Loucy (cell line): ENCODE measurements around the gene ECM2.

Experiments used
- H2AFZ ChIP-seq: fragments of 200-600 bp; sonication (generic); 2 replicates; pipeline ENCODE4 v1.6.0; 2016; ENCODE audit warnings: antibody characterized with exemption, mild to moderate bottlenecking, low read length, moderate library complexity
- H3F3A ChIP-seq: fragments of 200-600 bp; 2 replicates; pipeline ENCODE4 v1.6.0; 2016; ENCODE audit warnings: antibody characterized with exemption, low read depth, mild to moderate bottlenecking
- H3K27me3 ChIP-seq: fragments of 200-600 bp; sonication (generic); 2 replicates; pipeline ENCODE4 v1.6.1; 2014; ENCODE audit warnings: low read length, mild to moderate bottlenecking; ENCODE audit not compliant: insufficient read depth, poor library complexity, severe bottlenecking
- H3K36me3 ChIP-seq: fragments of 200-600 bp; sonication (generic); 2 replicates; pipeline ENCODE4 v1.6.1; 2016; ENCODE audit warnings: low read length; ENCODE audit not compliant: insufficient read depth
- H3K4me1 ChIP-seq: fragments of 200-600 bp; sonication (generic); 2 replicates; pipeline ENCODE4 v1.5.1; 2014; ENCODE audit warnings: low read length, mild to moderate bottlenecking; ENCODE audit not compliant: insufficient read depth, poor library complexity, severe bottlenecking
- H3K4me2 ChIP-seq: fragments of 200-600 bp; sonication (generic); 2 replicates; pipeline ENCODE4 v1.6.0; 2014; ENCODE audit warnings: antibody characterized with exemption, low read length, low read depth, mild to moderate bottlenecking; ENCODE audit not compliant: poor library complexity, severe bottlenecking
- H3K4me3 ChIP-seq: fragments of 200-600 bp; sonication (generic); 2 replicates; pipeline ENCODE4 v1.5.1; 2014; ENCODE audit warnings: low read length, mild to moderate bottlenecking, mixed read lengths; ENCODE audit not compliant: poor library complexity, severe bottlenecking
- H3K79me2 ChIP-seq: fragments of 200-600 bp; sonication (generic); 2 replicates; pipeline ENCODE4 v1.6.1; 2014; ENCODE audit warnings: low read length; ENCODE audit not compliant: insufficient read depth
- H3K9ac ChIP-seq: fragments of 200-600 bp; sonication (generic); 2 replicates; pipeline ENCODE4 v1.6.0; 2014; ENCODE audit warnings: mild to moderate bottlenecking, low read depth, low read length, moderate library complexity; ENCODE audit not compliant: poor library complexity, severe bottlenecking
- H3K9me2 ChIP-seq: fragments of 200-600 bp; sonication (generic); replicated peaks from 2 replicates; pipeline ENCODE4 v1.6.1; 2016; ENCODE audit warnings: low read depth, low read length, mixed read lengths
- H3K9me3 ChIP-seq: fragments of 200-600 bp; sonication (generic); 2 replicates; pipeline ENCODE4 v1.6.1; 2014; ENCODE audit warnings: mild to moderate bottlenecking, antibody characterized with exemption, low read length, low read depth; ENCODE audit not compliant: insufficient read depth
- H4K20me1 ChIP-seq: fragments of 200-600 bp; sonication (generic); 2 replicates; pipeline ENCODE4 v1.6.0; 2014; ENCODE audit warnings: antibody characterized with exemption, low read length, mild to moderate bottlenecking; ENCODE audit not compliant: insufficient read depth, poor library complexity, severe bottlenecking
- CTCF ChIP-seq: fragments of 200-600 bp; sonication (generic); conservative IDR thresholded peaks from 2 replicates; pipeline ENCODE4 v1.5.1; 2014; ENCODE audit warnings: mild to moderate bottlenecking, antibody characterized with exemption, low read length
- EZH2phosphoT487 ChIP-seq: fragments of 200-600 bp; IDR thresholded peaks from 2 replicates; pipeline ENCODE4 v1.6.1; 2018; ENCODE audit warnings: antibody characterized with exemption, mild to moderate bottlenecking, moderate library complexity, borderline replicate concordance

ECM2 gene

DNA sequence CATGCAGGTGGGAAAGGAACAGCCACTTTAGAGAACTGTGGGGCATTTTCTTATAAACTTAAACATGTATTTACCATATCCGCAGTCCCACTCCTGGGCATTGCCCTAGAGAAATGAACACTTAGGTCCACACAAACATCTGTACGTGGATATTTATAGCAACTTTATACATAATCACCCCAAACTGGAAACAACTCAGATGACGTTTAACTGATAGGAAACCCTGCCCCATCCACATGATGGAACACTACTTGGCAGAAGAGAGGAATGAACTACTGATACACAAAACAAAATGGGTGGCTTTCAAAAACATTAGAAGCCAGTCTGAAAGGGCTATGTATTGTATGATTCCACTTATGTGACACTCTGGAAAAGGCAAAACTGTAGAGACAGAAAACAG lies 22.4 kb downstream of the ECM2 start:
- H2AFZ ChIP-seq, result no peak overlapping the region

DNA sequence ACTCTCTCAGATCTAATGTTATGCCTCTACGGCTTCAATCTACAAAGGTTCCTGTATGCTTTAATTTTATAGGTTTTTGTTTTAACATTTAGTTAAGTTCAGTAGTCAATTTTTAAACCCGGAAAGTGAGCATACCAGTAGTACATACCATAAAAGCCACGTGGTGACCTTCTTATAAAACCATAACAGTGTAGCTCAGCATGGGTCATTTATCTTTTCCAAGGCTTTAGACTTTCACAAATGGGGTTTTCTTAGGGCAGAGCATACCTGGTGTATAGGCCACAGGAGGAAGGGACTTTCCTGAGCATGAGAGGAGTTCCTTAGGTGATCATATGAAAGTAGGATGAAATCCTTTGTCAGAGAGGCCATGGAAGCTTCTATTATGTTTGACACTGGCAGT lies 23.2 kb downstream of the ECM2 start:
- Histone ChIP-seq H4K20me1 (no peaks in the 10 kb centered on the region), H3K36me3 (no peaks in the 10 kb centered on the region), H3K4me3 (no peak overlapping the region), H3K4me1 (peaks cover under 1% of the 10 kb centered on the region), H3F3A (no peaks in the 10 kb centered on the region), H3K27me3 (no peaks in the 10 kb centered on the region), H3K79me2 (no peaks in the 10 kb centered on the region), H3K9me2 (no peaks in the 10 kb centered on the region), H3K4me2 (no peak overlapping the region), H3K9ac (no peak overlapping the region), H3K9me3 (no peaks in the 10 kb centered on the region), H2AFZ (no peak overlapping the region)
- no peak for TF ChIP-seq CTCF
- TF ChIP-seq EZH2phosphoT487, result no peak

More for the DNA sequence above, 22.4 kb downstream of the ECM2 start:
- Histone ChIP-seq H3K9me3 (no peaks in the 10 kb centered on the region), H3K9me2 (no peaks in the 10 kb centered on the region), H3K36me3 (no peaks in the 10 kb centered on the region), H3K79me2 (no peaks in the 10 kb centered on the region), H4K20me1 (no peaks in the 10 kb centered on the region), H3K9ac (no peak overlapping the region), H3K4me2 (no peak overlapping the region), H3K4me3 (no peak overlapping the region), H3K27me3 (no peaks in the 10 kb centered on the region), H3K4me1 (no peaks in the 10 kb centered on the region), H3F3A (no peaks in the 10 kb centered on the region)
- TF ChIP-seq CTCF (no peak), EZH2phosphoT487 (no peak)

DNA sequence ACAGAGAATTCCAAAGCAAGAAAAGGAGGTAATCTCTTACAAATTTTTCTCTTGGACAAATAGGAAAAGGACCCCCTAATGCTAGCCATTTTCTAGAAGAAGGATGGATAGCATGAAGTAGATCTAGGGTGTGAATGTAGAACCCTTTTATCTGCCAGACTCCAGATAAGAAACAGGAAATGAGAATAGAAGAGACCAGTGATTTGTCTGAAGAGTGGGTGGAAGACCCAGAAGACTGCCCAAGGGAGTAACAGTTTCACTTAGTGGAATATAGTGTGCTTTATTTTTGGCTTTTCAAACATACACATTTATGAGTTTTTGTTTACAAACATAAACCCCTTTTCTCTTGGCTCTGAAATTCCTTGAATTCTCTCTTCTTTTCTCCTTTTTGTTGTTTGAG lies 25.0 kb downstream of the ECM2 start:
- H3K4me2 ChIP-seq, result no peak overlapping the region
- H4K20me1 ChIP-seq, result no peaks in the 10 kb centered on the region
- H3K9ac ChIP-seq, result no peak overlapping the region
- H3K79me2 ChIP-seq, result no peaks in the 10 kb centered on the region
- H3K9me2 ChIP-seq, result no peaks in the 10 kb centered on the region
- no peaks in the 10 kb centered on the region for H3K9me3 ChIP-seq
- H3K4me3 ChIP-seq, result no peak overlapping the region
- H3K4me1 ChIP-seq, result peaks cover 8% of the 10 kb centered on the region
- no peaks in the 10 kb centered on the region for H3K27me3 ChIP-seq
- TF ChIP-seq EZH2phosphoT487 (no peak), CTCF (no peak)
- H3F3A ChIP-seq, result no peaks in the 10 kb centered on the region
- H3K36me3 ChIP-seq, result no peaks in the 10 kb centered on the region
- H2AFZ ChIP-seq, result no peak overlapping the region
